Stimulated activated naive B cell treated with anti-CD40 and anti-IgM and Interleukin-4, amounts not matched to agents 10 μg/mL and 1 μg/mL and 100 μg/mL, for 72 hours (primary cell): ENCODE measurements around the gene REM2.

Experiments used
- ATAC-seq, 2 donors: fragments of 150-1000 bp; cut with Tn5 transposase; replicated peaks; 2 replicates each; pipeline ENCODE4 v1.10.0; 2021; ENCODE audit warnings: moderate library complexity in 1 of 2
- DNase-seq: peaks from one replicate; pipeline ENCODE4 v3.0.0; 2021
- H3K27ac Mint-ChIP-seq: one replicate; pipeline ENCODE4 v1.8.0; 2022; ENCODE audit warnings: mild to moderate bottlenecking, mixed read lengths
- H3K27me3 Mint-ChIP-seq, 2 donors: one replicate each; pipeline ENCODE4 v1.8.0; 2022; ENCODE audit warnings: mixed read lengths in 2 of 2
- H3K36me3 Mint-ChIP-seq, 2 donors: one replicate each; pipeline ENCODE4 v1.8.0; 2022; ENCODE audit warnings: mixed read lengths in 2 of 2, mild to moderate bottlenecking in 1 of 2
- H3K4me1 Mint-ChIP-seq, 2 donors: one replicate each; pipeline ENCODE4 v1.8.0; 2022; ENCODE audit warnings: mixed read lengths in 2 of 2, mild to moderate bottlenecking in 1 of 2
- H3K4me3 Mint-ChIP-seq, 2 donors: one replicate each; pipeline ENCODE4 v1.8.0; 2022; ENCODE audit warnings: mild to moderate bottlenecking in 2 of 2, mixed read lengths in 2 of 2, moderate library complexity in 1 of 2
- H3K9me3 Mint-ChIP-seq, 2 donors: one replicate each; pipeline ENCODE4 v1.8.0; 2022; ENCODE audit warnings: mixed read lengths in 2 of 2, mild to moderate bottlenecking in 1 of 2

The REM2 gene

GRCh38 chr14:22883173-22883976, at the start of gene REM2:
TSS of gene REM2 (plus strand) at chr14:22883222. CDS start at chr14:22883288, 66 bp downstream.
- DNase-seq (no peak), ATAC-seq (no peak)
- Mint-ChIP-seq H3K27me3 (no peaks in the 10 kb centered on the region), H3K9me3 (no peaks in the 10 kb centered on the region), H3K4me1 (peaks cover 57 to 65% of the 10 kb centered on the region in 2 donors), H3K4me3 (peak within 1 kb of the TSS; percentile 38 to 55), H3K36me3 (peaks cover 8 to 19% of the 10 kb centered on the region in 2 donors), H3K27ac (peak within 1 kb of the TSS; percentile 53)

- no peaks in the 10 kb centered on the region for H3K9me3 Mint-ChIP-seq
- peaks cover 18 to 37% of the 10 kb centered on the region in 2 donors for H3K36me3 Mint-ChIP-seq
- no peak for DNase-seq
- H3K27me3 Mint-ChIP-seq, result peaks cover 9 to 20% of the 10 kb centered on the region in 2 donors
- ATAC-seq, result no peak
- H3K27ac Mint-ChIP-seq, result no peak overlapping the region
- H3K4me3 Mint-ChIP-seq, result no peak overlapping the region
- peaks cover 24 to 46% of the 10 kb centered on the region in 2 donors for H3K4me1 Mint-ChIP-seq
Measured at GRCh38 chr14:22835505-22835904, 47.5 kb upstream of the REM2 start.

- H3K27ac Mint-ChIP-seq, result peak within 1 kb of the TSS; percentile 91
- H3K36me3 Mint-ChIP-seq, result peaks cover 15 to 37% of the 10 kb centered on the region in 2 donors
- peak; percentile 18 to 28 for ATAC-seq
Measured at GRCh38 chr14:22836301-22837113, 46.5 kb upstream of the REM2 start, which contains the start of gene MMP14. TSS of gene MMP14 (plus strand) at chr14:22836585. CDS start at chr14:22836818, 233 bp downstream.

DNA sequence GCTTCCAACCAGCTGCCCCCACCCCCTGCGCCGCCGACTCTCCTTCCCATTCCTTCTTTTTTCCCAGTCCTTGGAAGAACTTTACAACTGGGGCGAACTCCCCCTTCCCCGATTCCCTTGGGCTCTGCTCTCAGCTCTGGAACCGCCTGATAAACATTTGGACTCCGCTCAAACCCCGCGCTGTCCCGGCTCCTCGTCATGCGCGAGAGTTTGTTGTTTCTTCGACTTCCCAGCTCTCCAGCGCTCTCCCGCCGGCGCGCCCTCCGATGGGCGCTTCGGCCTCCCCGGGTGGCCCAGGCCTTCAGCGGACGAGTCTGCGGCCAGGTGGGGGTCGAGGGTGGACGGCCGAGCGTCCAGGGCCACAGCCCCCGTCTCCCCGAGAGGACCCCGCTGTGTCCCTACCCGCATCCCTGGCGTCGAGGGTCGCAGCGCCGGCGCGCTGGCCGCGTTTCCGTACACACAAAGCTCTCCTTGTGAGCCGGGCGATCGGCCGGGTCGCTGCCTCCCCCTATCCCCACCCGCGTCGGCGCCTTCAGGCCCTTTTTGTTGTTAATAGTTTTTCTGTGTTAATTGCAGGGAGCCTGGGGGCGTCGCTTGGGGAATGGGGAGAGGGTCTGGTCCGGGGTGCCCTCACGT, 45.8 kb upstream of the REM2 start:
- Mint-ChIP-seq H3K27me3 (peaks cover 9 to 20% of the 10 kb centered on the region in 2 donors), H3K9me3 (no peaks in the 10 kb centered on the region), H3K4me3 (peak overlapping the region; percentile 96 to 99), H3K36me3 (peaks cover 12 to 33% of the 10 kb centered on the region in 2 donors), H3K27ac (peak overlapping the region; percentile 91), H3K4me1 (peaks cover 15 to 33% of the 10 kb centered on the region in 2 donors)
- peak; percentile 61 to 70 for ATAC-seq
- DNase-seq, result peak; percentile 17

More at GRCh38 chr14:22836301-22837113, 46.5 kb upstream of the REM2 start, which contains the start of gene MMP14:
- Mint-ChIP-seq H3K4me3 (peak within 1 kb of the TSS; percentile 96 to 99), H3K4me1 (peaks cover 18 to 36% of the 10 kb centered on the region in 2 donors), H3K9me3 (no peaks in the 10 kb centered on the region), H3K27me3 (peaks cover 9 to 20% of the 10 kb centered on the region in 2 donors)
- DNase-seq, result no peak

DNA sequence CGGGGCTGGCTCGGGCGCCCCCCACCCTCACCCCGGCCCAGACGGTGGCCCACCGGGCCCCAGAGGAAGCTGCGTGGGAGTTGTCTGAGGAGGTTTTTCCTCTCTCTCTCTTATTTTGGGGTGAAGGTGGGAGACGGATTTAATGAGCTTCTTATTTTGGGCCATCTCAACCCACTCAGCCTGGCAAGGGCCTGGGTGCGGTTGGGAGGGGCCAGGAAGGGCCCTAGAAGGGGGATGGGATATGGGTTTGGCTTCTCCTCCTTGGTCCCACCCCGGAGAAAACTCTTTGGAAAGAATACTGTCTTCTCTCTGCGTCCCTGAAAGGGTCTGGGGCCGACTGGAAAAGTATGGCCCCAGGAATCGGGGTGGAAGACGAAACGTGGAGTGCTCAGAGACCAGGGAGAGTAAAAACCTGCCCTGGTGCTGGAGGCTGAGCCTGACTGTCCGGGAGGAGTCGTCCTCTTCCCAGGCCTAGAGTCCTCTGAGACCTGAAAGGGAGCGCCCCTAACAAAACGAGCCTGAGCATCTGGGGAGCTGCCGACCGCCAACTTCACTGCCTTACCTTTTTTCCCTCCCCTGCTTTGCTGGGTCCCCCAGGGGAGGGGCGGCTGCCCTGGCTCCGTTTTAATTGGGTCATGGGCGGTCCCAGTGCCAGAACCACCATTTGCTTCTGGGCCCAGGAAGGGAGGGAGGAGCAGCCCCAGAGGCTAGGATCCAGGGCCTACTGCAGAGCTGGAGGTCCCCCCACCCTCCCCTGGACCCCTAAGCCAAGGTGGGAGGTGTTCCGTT, 45.1 kb upstream of the REM2 start:
- Mint-ChIP-seq H3K9me3 (no peaks in the 10 kb centered on the region), H3K27ac (no peak overlapping the region), H3K4me1 (peaks cover 15 to 33% of the 10 kb centered on the region in 2 donors), H3K36me3 (peaks cover 12 to 29% of the 10 kb centered on the region in 2 donors), H3K27me3 (peaks cover 9 to 20% of the 10 kb centered on the region in 2 donors), H3K4me3 (peak overlapping the region; percentile 96 to 99)
- ATAC-seq (peak; percentile 10 to 12), DNase-seq (no peak)

DNA sequence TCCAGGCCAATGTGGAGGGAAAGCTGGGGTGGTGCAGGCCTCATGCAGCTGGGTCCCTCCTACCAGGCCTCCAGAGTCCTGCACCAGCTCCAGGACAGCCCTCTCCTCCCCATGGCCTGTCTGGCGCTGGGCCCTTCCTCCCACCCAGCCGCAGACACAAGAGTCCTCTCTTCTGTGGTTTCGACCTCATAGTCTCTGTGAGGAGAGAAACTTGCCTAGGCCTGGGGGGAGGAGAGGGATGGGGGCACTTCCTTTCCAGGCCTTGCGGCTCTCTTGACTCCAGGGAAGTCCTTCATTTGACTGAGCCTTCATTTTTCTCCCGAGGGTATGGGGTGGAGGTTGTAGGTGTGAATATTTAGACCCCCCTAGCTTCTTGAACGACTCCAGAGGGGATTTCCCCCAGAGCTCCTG, 44.4 kb upstream of the REM2 start:
- Mint-ChIP-seq H3K4me1 (peaks cover 15 to 33% of the 10 kb centered on the region in 2 donors), H3K27ac (peak overlapping the region; percentile 33), H3K9me3 (no peaks in the 10 kb centered on the region), H3K27me3 (peaks cover 13 to 20% of the 10 kb centered on the region in 2 donors), H3K4me3 (no peak overlapping the region), H3K36me3 (peaks cover 8 to 26% of the 10 kb centered on the region in 2 donors)
- ATAC-seq, result peak in 1 of 2 donors; percentile 22
- DNase-seq, result no peak

DNA sequence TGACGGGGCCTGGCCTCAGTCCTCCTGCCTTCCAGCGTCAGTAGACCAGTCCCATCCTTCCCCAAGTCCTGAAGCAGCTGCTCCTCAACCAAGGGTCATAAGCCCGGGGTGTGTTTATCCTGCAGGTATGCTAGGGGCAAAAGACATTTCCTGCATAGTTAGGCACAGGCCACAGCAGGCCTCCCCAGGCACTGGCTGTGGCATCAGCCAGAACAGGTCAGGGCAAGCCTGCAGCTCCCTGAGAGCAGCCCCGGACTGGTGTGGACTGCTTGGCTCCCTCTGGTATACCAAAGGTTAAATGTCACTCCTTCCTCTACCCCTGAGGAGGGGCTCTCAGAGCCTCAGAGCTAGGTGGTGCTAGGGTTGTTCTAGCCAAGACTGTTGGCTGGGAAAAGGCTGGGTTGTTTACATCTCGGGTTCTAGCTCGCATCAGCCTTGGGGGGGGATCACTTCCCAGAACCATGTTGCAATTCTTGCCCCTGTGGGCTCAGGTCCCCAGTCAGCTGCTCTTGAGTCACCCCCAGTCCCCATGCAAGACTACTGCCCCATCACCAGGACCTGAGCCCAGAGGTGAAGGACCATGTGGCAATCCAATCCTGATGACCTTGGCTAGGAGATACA, 43.8 kb upstream of the REM2 start:
- Mint-ChIP-seq H3K4me1 (peaks cover 15 to 33% of the 10 kb centered on the region in 2 donors), H3K4me3 (no peak overlapping the region), H3K27ac (peak overlapping the region; percentile 6), H3K36me3 (peaks cover 8 to 21% of the 10 kb centered on the region in 2 donors), H3K27me3 (peaks cover 13 to 20% of the 10 kb centered on the region in 2 donors), H3K9me3 (no peaks in the 10 kb centered on the region)
- DNase-seq (no peak), ATAC-seq (no peak)

- Mint-ChIP-seq H3K4me1 (peaks cover 12 to 32% of the 10 kb centered on the region in 2 donors), H3K27ac (no peak overlapping the region), H3K36me3 (peaks cover 2 to 4% of the 10 kb centered on the region in 2 donors), H3K27me3 (peaks cover 16 to 27% of the 10 kb centered on the region in 2 donors), H3K9me3 (no peaks in the 10 kb centered on the region), H3K4me3 (no peak overlapping the region)
- ATAC-seq (no peak), DNase-seq (no peak)
Measured at GRCh38 chr14:22841311-22841710, 41.7 kb upstream of the REM2 start.

- ATAC-seq, result no peak
- Mint-ChIP-seq H3K36me3 (peaks cover 4% of the 10 kb centered on the region in 2 donors), H3K27me3 (peaks cover 16 to 32% of the 10 kb centered on the region in 2 donors), H3K9me3 (no peaks in the 10 kb centered on the region), H3K4me3 (no peak overlapping the region), H3K27ac (no peak overlapping the region), H3K4me1 (peaks cover 11 to 32% of the 10 kb centered on the region in 2 donors)
- no peak for DNase-seq
Measured at GRCh38 chr14:22841769-22842168, 41.3 kb upstream of the REM2 start.

DNA sequence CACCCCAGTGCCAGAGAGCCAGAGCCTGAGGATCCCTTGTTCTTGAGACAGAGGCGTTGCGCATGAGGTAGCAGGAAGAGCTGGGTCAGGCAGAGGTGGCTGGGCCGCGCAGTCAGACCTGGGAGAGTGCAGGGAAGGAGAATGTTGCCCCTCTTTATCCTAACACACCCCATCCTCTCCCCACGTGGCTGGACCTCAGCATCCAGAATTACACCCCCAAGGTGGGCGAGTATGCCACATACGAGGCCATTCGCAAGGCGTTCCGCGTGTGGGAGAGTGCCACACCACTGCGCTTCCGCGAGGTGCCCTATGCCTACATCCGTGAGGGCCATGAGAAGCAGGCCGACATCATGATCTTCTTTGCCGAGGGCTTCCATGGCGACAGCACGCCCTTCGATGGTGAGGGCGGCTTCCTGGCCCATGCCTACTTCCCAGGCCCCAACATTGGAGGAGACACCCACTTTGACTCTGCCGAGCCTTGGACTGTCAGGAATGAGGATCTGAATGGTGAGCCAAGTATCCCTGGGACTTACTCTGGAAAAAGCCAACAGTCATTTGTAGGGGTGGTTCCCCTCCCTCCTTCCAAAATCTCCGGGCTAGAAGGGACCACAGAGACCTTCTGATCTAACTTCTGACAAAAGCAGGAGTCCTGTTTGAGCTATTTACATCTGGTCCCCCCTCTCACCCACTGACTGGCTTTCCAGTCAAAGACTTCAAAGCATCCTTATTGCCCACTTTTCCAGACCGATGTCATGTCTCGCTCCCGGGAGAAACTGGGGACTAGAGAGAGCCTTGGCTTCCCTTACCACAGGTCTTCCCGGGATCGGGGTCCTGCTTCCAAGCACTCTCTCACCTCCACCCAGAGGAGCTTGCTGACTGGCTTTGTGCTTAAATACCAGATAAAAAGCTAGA, 40.6 kb upstream of the REM2 start:
- DNase-seq (no peak), ATAC-seq (no peak)
- Mint-ChIP-seq H3K4me3 (no peak overlapping the region), H3K4me1 (peaks cover 8 to 25% of the 10 kb centered on the region in 2 donors), H3K27ac (no peak overlapping the region), H3K27me3 (peaks cover 12 to 27% of the 10 kb centered on the region in 2 donors), H3K36me3 (peaks cover 0 to 3% of the 10 kb centered on the region in 2 donors), H3K9me3 (no peaks in the 10 kb centered on the region)

GRCh38 chr14:22843123-22843925, 39.7 kb upstream of the REM2 start:
- no peaks in the 10 kb centered on the region for H3K9me3 Mint-ChIP-seq
- H3K4me1 Mint-ChIP-seq, result peaks cover 9 to 25% of the 10 kb centered on the region in 2 donors
- DNase-seq (no peak), ATAC-seq (no peak)
- H3K27me3 Mint-ChIP-seq, result peaks cover 12 to 32% of the 10 kb centered on the region in 2 donors
- peaks cover 0 to 3% of the 10 kb centered on the region in 2 donors for H3K36me3 Mint-ChIP-seq
- no peak overlapping the region for H3K27ac Mint-ChIP-seq
- no peak overlapping the region for H3K4me3 Mint-ChIP-seq
